Adrenal gland (tissue), 5 donors: ENCODE measurements around the gene TMEM52.

Experiments used
- POLR2A ChIP-seq, 2 donors: fragments of 450-650 bp; IDR thresholded peaks; one replicate each; pipeline ENCODE4 v1.6.1; 2017; ENCODE audit warnings: antibody characterized with exemption in 2 of 2, mild to moderate bottlenecking in 2 of 2, moderate library complexity in 1 of 2
- TF ChIP-seq, protein P1 (sequence below), 6 experiments: fragments of 450-650 bp in 4 of 6; fragments of 200-600 bp in 2 of 6; sonication (generic) in 1 of 6; IDR thresholded peaks; 1 replicate in 5 of 6; 2 replicates in 1 of 6; pipeline versions ENCODE4 v1.5.1 to v1.8.0; 2016 to 2021; ENCODE audit warnings: antibody characterized with exemption in 6 of 6, mild to moderate bottlenecking in 2 of 6, moderate library complexity in 1 of 6
- donor health status: DM: no; HTN: no; CAD: no.

DNA sequence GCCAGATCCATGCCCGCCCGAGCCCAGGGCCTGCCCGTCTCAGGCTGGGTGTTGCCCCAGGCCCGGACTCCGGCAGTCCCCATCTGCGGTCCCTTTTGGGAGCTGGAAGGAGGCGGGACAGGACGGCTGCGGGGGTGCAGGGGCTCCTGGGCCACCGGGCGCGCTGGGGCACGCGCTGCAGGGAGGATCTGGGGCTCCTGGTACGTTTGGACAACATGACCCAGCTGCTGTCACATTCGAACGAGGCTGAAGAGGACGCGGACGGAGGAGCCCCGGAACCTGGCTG, 10.6 kb downstream of the TMEM52 start:
- TF ChIP-seq, protein P1, sequence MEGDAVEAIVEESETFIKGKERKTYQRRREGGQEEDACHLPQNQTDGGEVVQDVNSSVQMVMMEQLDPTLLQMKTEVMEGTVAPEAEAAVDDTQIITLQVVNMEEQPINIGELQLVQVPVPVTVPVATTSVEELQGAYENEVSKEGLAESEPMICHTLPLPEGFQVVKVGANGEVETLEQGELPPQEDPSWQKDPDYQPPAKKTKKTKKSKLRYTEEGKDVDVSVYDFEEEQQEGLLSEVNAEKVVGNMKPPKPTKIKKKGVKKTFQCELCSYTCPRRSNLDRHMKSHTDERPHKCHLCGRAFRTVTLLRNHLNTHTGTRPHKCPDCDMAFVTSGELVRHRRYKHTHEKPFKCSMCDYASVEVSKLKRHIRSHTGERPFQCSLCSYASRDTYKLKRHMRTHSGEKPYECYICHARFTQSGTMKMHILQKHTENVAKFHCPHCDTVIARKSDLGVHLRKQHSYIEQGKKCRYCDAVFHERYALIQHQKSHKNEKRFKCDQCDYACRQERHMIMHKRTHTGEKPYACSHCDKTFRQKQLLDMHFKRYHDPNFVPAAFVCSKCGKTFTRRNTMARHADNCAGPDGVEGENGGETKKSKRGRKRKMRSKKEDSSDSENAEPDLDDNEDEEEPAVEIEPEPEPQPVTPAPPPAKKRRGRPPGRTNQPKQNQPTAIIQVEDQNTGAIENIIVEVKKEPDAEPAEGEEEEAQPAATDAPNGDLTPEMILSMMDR (IDR thresholded peaks at IDR 0.05) = no peak
- TF ChIP-seq POLR2A (IDR thresholded peaks at IDR 0.05) = no peak
